Hepatic stellate cell (primary cell): ENCODE measurements around the gene TADA1.
A peak's percentile ranks its signal among the peaks of the same experiment; 100 is the strongest.
"Not testable (repeated sequence)": the region's sequence is repeated elsewhere in the genome, so short reads cannot be mapped to it uniquely, and the experiment has no call there.

Experiments
- DNase-seq: peaks from one replicate; pipeline ENCODE4 v3.0.0; 2011; ENCODE audit warnings: low spot score

The TADA1 gene

GRCh38 chr1:166889776-166890175 is 13.7 kb upstream of the TADA1 start:
- DNase-seq: no peak

GRCh38 chr1:166888373-166889111 is 12.5 kb upstream of the TADA1 start:
- no peak for DNase-seq

- no peak for DNase-seq
These were observed 8.9 kb upstream of the TADA1 start for GRCh38 chr1:166884971-166885370.

GRCh38 chr1:166884040-166884642 is 8.1 kb upstream of the TADA1 start:
- peak; percentile 44 for DNase-seq

- no peak for DNase-seq
These were observed 6.8 kb upstream of the TADA1 start for GRCh38 chr1:166882893-166883292.

GRCh38 chr1:166878173-166878917 is 2.3 kb upstream of the TADA1 start:
- not testable (repeated sequence) for DNase-seq

- no peak for DNase-seq
These were observed 425 bp upstream of the TADA1 start for GRCh38 chr1:166876540-166876838.

- no peak for DNase-seq
These were observed 746 bp downstream of the TADA1 start for GRCh38 chr1:166875302-166875733.

GRCh38 chr1:166874464-166874863 is 1.6 kb downstream of the TADA1 start:
- no peak for DNase-seq

- DNase-seq: no peak
These were observed 5.5 kb downstream of the TADA1 start for GRCh38 chr1:166870584-166870983.

- DNase-seq: no peak
These were observed 6.6 kb downstream of the TADA1 start for GRCh38 chr1:166869318-166870099.

GRCh38 chr1:166868639-166869038 is 7.4 kb downstream of the TADA1 start:
- DNase-seq: no peak

- no peak for DNase-seq
These were observed 10.1 kb downstream of the TADA1 start for GRCh38 chr1:166865926-166866325.

- no peak for DNase-seq
These were observed 16.5 kb downstream of the TADA1 start for GRCh38 chr1:166859597-166859996.

GRCh38 chr1:166858726-166859419 is 17.2 kb downstream of the TADA1 start:
- no peak for DNase-seq

GRCh38 chr1:166857995-166858394 is 18.1 kb downstream of the TADA1 start:
- DNase-seq: no peak

GRCh38 chr1:166855558-166855957 is 20.5 kb downstream of the TADA1 start:
- no peak for DNase-seq

GRCh38 chr1:166852918-166853317 is 23.1 kb downstream of the TADA1 start:
- DNase-seq: no peak

GRCh38 chr1:166849135-166849534 is 26.9 kb downstream of the TADA1 start:
- DNase-seq: no peak

- no peak for DNase-seq
These were observed 27.9 kb downstream of the TADA1 start for GRCh38 chr1:166848193-166848592.

- DNase-seq: no peak
These were observed 31.3 kb downstream of the TADA1 start for GRCh38 chr1:166844791-166845190.
